Activated CD4-positive, alpha-beta T cell treated with anti-CD3 and anti-CD28 coated beads, Interleukin-2, Interleukin-4, amounts not matched to agents 100 ng/mL and 50 ng/mL, durations not matched to agents 16 hours and 8 hours (primary cell): ENCODE results near the gene SLC2A1.
"Not testable (repeated sequence)": the region's sequence is repeated elsewhere in the genome, so short reads cannot be mapped to it uniquely, and the experiment has no call there.

Experiments
- DNase-seq: peaks from one replicate; pipeline ENCODE4 v3.0.0-alpha.2; 2020; ENCODE audit warnings: low spot score

The SLC2A1 gene

DNA sequence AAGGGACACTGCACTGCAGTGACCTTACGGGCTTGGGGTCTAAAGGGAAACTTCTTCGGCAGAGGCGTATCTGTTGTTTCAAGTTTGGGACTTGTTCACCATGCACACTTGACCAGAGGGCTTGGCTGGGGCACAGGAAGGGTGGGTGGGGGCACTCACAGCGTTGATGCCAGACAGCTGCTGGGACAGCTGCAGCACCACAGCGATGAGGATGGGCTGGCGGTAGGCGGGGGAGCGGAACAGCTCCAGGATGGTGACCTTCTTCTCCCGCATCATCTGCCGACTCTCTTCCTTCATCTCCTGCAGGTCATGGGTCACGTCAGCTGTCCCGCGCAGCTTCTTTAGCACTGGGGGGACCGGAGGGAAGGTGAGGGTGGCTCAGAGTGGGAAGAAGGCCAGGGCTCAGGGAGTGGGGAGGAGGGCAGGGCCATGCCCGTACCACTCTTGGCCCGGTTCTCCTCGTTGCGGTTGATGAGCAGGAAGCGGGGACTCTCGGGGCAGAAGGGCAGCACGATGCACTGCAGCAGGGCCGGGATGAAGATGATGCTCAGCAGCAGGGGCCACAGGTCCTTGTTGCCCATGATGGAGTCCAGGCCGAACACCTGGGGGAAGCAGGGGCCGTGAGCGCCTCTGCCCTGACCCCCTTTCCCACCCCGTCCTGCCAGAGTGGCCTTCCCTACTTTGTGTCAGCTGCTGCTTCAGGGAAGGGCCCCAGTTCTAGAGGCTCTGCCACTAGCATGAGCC, 29.1 kb downstream of the SLC2A1 start:
- DNase-seq: no peak

GRCh38 chr1:42928859-42929258, 29.8 kb downstream of the SLC2A1 start:
- DNase-seq: no peak

DNA sequence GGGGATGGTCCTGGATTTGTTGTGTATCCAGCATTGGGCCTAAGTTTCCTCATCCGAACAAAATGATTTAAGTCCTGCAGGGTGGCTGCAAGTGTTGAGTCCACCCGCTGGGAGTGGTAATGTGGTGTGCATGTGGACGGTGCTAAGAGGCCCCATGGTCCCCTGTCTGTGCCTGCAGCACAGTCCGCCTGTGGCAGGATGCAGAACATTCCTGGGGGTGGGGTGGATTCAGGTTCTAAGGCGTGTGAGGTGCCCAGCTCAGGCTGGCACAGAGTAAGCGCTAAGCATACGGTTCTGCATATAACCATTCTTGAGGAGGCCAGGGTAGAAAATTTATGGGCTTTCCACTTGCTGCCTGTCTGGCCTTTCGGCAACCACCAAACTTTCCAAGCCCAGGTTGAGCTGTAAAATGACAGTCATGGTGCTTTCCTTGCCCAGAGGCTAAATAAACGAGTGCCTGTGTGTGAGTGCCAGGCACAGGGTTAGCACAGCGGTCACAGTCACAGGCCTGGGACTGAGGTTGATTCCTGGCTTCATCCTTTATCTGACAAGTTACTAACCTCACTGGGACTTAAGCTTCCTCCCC, 30.7 kb downstream of the SLC2A1 start:
- no peak for DNase-seq

GRCh38 chr1:42927274-42927841, 31.3 kb downstream of the SLC2A1 start:
- no peak for DNase-seq

- no peak for DNase-seq
These were observed 31.8 kb downstream of the SLC2A1 start for GRCh38 chr1:42926879-42927242.

- no peak for DNase-seq
These were observed 32.3 kb downstream of the SLC2A1 start for GRCh38 chr1:42926235-42926878.

DNA sequence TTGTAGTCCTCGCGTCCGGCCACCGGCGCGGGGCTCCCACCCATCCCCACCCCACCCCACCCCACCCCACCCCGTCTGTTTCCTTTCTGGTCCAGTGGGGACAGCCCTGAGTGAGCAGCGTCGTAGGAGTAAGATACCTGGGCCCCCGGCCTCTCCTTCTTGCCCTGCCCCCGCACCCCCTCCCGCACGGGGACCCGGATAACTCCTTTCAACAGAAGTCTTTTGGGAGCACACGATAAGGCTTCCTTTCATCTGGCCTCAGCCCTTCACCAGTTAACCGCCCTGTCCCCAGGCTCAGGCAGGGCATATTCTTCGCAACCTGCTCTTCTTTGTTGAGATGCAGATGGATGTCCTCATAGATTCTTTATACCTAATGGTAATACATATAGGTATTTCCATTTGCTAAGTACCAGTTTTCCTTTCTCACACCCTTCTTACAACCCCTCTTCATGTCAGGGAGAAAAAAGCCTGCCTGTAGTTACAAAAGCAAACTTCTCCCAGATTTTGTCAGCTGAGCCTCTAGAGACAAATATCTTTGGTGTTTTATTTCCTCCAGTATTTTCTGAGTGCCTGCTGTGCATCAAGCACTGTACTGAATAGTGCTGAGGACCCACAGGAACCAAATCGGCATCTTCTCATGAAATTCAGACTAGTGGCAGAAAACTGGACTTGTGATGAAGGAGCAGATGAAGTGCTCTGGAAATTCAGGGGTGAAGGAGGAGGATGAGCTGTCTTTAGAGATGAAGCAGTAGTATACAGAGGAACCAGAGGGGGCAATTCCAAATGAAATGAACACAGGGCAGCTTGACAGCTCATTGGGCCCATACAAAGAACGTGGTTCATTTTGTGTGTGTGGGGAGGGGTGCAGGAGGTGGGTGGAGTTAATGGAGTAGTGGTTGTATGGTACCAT, 33.6 kb downstream of the SLC2A1 start:
- no peak for DNase-seq

DNA sequence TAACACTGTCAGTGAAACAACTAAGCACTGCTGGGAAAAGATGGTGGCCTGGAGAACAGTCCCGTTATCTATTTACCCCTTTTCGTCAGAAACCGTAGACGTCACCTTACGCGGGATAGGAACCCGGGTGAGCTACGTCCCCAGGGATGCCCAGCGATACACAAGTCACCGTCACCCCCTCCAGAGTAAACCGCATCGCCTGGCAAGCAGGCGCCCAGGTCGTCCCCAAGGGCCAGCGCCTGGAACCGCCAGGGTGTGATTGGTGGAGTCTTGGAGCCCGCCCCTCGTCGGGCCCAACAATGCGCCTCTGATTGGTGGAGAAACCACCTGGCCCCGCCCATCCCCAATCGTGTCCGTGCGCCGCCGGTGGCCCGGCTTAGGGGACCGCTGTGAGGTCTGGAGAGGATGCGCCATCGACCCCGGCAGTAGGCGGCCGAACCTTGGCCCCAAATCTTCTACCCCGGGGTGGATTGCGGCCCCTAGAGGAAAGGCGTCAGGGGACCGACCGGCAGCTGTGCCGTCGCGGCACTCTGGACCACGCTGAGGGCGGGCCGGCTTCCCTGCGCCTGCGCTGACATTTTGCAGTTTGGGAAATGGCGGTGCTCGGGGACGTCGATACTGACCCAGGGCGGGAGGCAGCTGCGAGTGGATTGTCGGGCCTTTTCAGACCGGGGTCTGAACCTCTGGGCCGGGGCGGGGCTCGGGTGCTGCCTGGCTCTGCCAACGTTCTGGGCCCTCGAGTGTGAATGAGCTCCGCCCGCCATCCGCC, 34.4 kb downstream of the SLC2A1 start:
- DNase-seq: peak; percentile 96

DNA sequence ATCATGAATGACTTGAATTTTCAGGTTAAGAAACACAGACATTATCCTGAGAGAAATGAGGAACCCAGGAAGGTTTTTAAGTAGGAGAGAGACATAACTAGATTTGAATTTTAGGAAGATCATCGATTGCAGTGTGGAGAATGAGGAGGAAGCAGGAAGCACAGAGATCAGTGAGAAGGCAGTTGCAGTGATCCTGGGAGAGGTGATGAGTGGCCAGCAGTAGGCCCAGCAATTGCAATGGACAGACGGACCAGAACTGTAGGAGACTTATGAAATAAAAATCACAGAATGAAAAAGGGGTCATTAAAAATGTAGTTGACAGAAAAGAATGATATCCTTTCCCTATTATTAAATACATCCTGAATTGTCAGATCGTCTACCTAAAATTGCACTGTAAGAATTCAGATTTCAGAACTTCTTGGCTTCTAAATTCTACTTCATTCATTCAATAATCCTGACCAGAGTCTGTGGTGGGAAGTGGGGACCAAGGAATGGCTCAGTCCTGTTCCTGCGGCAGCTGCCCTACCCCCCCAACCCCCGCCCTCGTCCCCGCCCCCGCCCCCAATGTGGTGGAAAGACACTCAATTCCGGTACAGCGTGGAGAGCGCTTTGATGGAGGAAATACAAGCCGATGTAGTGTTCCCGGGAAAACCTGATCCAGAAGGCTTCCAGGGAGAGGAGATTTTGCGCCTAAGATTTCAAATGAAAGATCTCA, 35.1 kb downstream of the SLC2A1 start:
- DNase-seq: no peak

DNA sequence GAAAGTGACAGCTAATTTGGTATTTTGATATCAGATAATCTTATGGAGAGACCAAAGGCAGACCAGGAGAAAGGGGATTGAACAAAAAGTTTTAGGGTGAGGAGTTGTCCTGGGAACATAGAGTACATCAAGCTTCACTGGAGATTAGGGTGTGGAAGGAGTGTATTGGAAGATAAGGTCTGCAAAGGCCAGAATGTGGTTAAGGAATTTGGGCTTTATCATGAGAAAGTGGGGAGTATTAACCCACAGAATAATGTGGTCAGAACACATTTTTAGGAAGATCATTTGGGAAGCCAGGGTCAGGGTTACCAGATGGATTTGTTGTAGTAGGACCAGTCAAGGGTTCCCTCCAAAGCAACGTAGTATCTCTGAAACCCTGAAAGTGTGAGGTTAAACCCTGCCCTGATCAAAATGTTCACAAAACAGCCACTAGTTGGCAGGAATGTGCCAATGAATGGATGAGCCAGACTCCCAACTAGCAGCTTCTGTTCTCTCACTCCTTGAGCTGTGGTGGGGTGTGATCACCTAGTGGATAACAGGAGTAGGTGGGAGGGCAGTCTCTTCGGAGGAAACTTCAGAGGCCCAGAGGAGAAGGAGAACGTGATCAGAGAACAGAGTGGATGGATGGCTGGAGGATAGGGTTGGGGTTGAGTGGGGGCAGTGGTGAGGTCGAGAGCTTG, 35.8 kb downstream of the SLC2A1 start:
- peak; percentile 85 for DNase-seq

DNA sequence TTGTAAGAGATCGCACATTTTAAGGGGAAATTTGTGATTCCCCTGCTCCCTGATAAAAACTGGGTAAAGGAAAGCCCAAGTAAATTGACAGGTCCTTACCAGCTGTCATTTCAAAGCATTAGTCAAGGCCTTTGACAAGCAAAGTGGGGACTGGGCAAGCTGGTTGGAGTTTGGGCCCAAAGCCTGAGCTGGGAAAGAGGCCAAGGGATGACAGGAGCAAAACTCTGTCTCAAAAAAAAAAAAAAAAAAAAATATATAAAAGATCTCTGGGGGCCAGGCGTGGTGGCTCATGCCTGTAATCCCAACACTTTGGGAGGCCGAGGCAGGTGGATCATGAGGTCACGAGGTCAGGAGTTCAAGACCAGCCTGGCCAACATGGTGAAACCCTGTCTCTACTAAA, 36.9 kb downstream of the SLC2A1 start:
- no peak for DNase-seq

DNA sequence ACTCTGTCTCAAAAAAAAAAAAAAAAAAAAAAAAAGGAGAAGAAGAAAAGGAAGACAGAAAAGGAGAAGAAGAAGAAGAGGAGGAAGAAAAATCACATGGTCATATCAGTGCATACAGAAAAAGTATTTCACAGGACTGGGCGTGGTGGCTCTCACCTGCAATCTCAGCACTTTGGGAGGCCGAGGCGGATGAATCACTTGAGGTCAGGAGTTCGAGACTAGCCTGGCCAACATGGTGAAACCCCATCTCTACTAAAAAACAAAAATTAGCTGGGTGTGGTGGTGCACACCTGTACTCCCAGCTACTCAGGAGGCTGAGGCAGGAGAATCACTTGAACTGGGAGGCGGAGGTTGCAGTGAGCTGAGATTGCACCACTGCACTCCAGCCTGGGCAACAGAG, 39.0 kb downstream of the SLC2A1 start:
- not testable (repeated sequence) for DNase-seq

DNA sequence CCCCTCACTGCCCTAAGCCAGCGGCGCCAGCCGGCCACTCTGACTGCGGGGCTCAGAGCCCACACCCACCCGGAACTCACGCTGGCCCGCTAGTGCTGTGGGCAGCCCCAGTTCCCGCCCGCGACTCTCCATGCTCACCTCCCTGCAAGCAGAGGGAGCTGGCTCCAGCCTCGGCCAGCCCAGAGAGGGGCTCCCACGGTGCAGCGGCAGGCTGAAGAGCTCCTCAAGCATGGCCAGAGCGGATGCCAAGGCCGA, 41.5 kb downstream of the SLC2A1 start:
- no peak for DNase-seq

GRCh38 chr1:42915456-42915855, 43.2 kb downstream of the SLC2A1 start:
- no peak for DNase-seq

DNA sequence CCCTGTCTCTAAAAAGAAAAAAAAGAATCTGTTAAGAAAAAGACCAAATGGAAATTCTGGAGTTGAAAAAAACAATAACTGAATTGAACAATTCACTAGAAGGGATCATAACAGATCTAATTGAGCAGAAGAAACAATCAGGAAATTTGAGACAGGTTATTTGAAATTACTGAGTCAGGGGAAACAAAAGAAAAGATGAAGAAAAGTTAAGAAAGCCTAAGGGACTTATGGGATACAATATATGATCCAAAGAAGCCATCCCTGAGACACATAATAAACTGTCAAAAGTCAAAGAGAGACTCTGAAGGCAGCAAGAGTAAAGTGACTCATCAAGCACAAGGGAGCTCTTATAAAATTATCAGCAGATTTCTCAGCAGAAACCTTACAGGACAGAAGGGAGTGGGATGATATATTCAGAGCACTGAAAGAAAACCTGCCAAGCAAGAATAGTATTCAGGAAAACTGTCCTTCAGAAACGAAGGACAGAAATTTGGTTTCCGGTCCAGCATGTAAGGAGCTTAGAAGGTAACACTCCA, 44.5 kb downstream of the SLC2A1 start:
- DNase-seq: no peak

DNA sequence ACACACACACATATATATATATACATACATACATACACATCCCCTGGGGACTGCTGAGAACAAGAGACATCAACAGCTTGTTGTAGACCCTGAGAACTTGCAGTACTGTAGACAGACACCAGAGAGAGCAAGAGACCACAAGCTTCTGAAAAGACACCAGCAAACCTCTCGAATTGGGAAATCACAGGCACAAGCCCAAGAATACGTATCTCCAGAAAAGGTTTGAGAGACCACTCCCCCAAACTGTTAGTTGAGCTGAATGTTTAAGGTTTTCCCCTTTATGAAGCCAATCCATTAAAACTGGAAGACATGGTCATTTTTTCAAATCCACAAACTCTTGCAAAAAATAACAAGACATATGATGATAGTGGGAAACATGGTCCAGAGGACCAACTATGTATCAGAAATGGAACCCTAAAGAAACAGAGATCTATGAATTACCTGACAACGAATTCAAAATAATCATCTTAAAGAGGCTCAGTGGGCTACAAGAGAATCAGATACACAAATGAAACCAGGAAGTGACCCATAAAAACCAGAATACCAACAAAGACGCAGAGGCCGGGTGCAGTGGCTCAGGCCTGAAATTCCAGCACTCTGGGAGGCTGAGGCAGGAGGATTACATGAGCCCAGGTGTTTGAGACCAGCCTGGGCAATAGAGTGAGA, 45.1 kb downstream of the SLC2A1 start:
- DNase-seq: peak; percentile 80

- no peak for DNase-seq
These were observed 47.7 kb downstream of the SLC2A1 start for GRCh38 chr1:42910985-42911384.

DNA sequence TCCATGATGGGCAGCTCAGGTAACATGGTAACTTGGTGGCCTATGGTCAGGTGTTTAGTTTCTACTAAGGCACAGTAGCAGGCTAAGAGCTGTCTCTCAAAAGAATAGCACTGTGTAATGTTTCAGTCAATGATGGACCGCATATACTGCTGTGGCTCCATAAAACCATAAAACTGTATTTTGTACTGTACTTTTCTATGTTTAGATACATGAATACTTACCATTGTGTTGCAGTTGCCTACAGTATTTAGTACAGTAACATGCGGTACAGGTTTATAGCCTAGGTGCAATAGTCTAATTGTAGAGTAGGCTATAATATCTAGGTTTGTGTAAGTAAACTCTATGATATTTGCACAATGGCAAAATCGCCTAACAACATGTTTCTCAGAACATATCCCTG, 50.6 kb downstream of the SLC2A1 start:
- DNase-seq: no peak

DNA sequence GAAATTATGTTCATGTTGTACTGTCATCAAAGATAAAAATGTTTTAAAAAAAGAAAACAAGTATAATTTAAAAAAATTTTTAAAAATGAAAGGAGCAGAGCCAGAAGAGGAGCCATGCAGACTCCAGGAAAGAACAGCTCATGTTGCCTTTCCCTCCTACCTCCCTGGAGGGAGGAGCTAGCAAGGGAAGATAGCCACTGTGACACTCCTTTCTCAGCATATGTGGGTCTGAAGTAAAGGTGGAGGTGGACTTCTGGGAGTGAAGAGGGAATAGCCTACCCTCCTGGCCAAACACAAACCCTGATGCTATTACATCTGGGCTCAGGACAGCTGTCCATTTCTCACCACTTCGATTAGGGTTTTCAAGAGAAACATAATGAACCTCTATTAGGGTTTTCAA, 54.2 kb downstream of the SLC2A1 start:
- DNase-seq: no peak

DNA sequence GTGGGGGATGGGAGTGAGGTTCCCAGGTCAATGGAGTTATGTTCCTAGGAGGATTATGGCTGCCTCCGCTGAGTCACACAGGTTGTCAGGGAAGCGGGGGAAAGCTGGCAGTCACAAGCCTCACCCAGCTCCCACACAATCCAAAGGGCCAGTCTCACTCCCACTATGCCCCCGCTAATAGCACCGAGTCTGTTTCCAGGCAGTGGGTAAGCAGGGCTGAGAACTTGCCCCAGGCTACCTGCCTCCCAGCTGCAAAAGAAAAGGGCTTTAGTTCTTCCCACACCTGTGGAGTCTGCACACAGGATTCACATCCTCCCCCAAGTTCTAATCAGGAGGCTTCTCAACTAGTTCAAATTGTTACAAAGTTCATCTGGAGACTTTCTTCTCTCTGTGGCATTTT, 58.7 kb downstream of the SLC2A1 start:
- DNase-seq: not testable (repeated sequence)
